Measurements from ENCODE around the gene GLP1R.
A peak's percentile ranks its signal among the peaks of the same experiment; 100 is the strongest.

Gene GLP1R

GRCh38 chr6:39114704-39115599 is 66.4 kb downstream of the GLP1R start, which contains the start of gene SAYSD1:
TSS of gene SAYSD1 (minus strand) at chr6:39115186. CDS start at chr6:39115089, 97 bp downstream.
- Histone ChIP-seq H3K9me3 (ENCODE audit: insufficient read depth, low read length) (no peaks in the 10 kb centered on the region), H3K79me2 (ENCODE audit: insufficient read depth, low read length) (no peaks in the 10 kb centered on the region), H3K4me3 (ENCODE audit: insufficient read depth, low read length, poor library complexity, severe bottlenecking) (peak within 1 kb of the TSS; percentile 58), H3K36me3 (ENCODE audit: low read length) (0 out of 2 replicates have a peak, but pooled peaks cover 2% of the 10 kb centered on the region), H3F3A (ENCODE audit: insufficient read depth) (no peaks in the 10 kb centered on the region), H3K9me2 (replicated peaks; ENCODE audit: insufficient read depth, low read length) (no peaks in the 10 kb centered on the region), H4K20me1 (ENCODE audit: low read depth, low read length) (no peaks in the 10 kb centered on the region), H3K27me3 (ENCODE audit: low read length) (no peaks in the 10 kb centered on the region; the same call in 1 of the 2 replicates), H3K9ac (ENCODE audit: low read length) (peak within 1 kb of the TSS; percentile 65), H3K4me2 (ENCODE audit: low read depth, low read length, poor library complexity, severe bottlenecking) (peak within 1 kb of the TSS; percentile 60), H3K27ac (ENCODE audit: low read depth, low read length) (peak within 1 kb of the TSS; percentile 77), H2AFZ (ENCODE audit: low read depth, low read length, severe bottlenecking) (peak within 1 kb of the TSS; percentile 97)
- TF ChIP-seq, protein P1, sequence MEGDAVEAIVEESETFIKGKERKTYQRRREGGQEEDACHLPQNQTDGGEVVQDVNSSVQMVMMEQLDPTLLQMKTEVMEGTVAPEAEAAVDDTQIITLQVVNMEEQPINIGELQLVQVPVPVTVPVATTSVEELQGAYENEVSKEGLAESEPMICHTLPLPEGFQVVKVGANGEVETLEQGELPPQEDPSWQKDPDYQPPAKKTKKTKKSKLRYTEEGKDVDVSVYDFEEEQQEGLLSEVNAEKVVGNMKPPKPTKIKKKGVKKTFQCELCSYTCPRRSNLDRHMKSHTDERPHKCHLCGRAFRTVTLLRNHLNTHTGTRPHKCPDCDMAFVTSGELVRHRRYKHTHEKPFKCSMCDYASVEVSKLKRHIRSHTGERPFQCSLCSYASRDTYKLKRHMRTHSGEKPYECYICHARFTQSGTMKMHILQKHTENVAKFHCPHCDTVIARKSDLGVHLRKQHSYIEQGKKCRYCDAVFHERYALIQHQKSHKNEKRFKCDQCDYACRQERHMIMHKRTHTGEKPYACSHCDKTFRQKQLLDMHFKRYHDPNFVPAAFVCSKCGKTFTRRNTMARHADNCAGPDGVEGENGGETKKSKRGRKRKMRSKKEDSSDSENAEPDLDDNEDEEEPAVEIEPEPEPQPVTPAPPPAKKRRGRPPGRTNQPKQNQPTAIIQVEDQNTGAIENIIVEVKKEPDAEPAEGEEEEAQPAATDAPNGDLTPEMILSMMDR (IDR thresholded peaks at IDR 0.05; ENCODE audit: insufficient read depth, low read length, poor library complexity, severe bottlenecking): no peak
- TF ChIP-seq EZH2phosphoT487 (conservative IDR thresholded peaks at IDR 0.05; ENCODE audit: low read length): no peak

DNA sequence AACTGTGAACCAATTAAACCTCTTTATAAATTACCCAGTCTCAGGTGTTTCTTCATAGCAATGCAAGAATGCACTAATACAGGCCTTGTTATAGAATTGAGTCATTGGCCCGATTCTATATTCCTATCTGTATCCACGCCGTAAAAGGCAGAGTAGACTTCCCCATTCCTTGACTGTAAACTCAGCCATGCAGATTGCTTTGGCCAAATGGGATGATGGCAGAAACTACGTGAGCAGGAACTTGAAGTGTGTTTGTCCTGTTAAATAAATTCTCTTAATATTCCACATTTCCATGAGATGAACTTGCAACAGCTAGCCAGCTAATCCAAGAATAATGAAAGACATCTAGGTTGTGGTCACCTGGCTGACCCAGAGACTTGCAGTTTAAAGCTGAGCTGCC is 70.3 kb downstream of the GLP1R start:
- Histone ChIP-seq H2AFZ (ENCODE audit: low read depth, low read length, severe bottlenecking) (no peak overlapping the region), H3K4me2 (ENCODE audit: low read depth, low read length, poor library complexity, severe bottlenecking) (no peak overlapping the region), H3F3A (ENCODE audit: insufficient read depth) (no peaks in the 10 kb centered on the region), H3K27ac (ENCODE audit: low read depth, low read length) (no peak overlapping the region), H3K9me2 (replicated peaks; ENCODE audit: insufficient read depth, low read length) (no peaks in the 10 kb centered on the region), H4K20me1 (ENCODE audit: low read depth, low read length) (no peaks in the 10 kb centered on the region), H3K4me3 (ENCODE audit: insufficient read depth, low read length, poor library complexity, severe bottlenecking) (no peak overlapping the region), H3K9ac (ENCODE audit: low read length) (no peak overlapping the region), H3K9me3 (ENCODE audit: insufficient read depth, low read length) (no peaks in the 10 kb centered on the region), H3K36me3 (ENCODE audit: low read length) (no peaks in the 10 kb centered on the region), H3K27me3 (ENCODE audit: low read length) (no peaks in the 10 kb centered on the region; the same call in 1 of the 2 replicates), H3K79me2 (ENCODE audit: insufficient read depth, low read length) (no peaks in the 10 kb centered on the region)
- TF ChIP-seq, protein P1 (IDR thresholded peaks at IDR 0.05; ENCODE audit: insufficient read depth, low read length, poor library complexity, severe bottlenecking): no peak
- TF ChIP-seq EZH2phosphoT487 (conservative IDR thresholded peaks at IDR 0.05; ENCODE audit: low read length): 0 out of 2 replicates have a peak, but pooled peaks have one; percentile 34

- no peaks in the 10 kb centered on the region for H3K36me3 ChIP-seq (ENCODE audit: low read length)
- no peaks in the 10 kb centered on the region for H4K20me1 ChIP-seq (ENCODE audit: low read depth, low read length)
- H3K4me2 ChIP-seq (ENCODE audit: low read depth, low read length, poor library complexity, severe bottlenecking): no peak overlapping the region
- no peak overlapping the region for H3K9ac ChIP-seq (ENCODE audit: low read length)
- no peak overlapping the region for H3K4me3 ChIP-seq (ENCODE audit: insufficient read depth, low read length, poor library complexity, severe bottlenecking)
- H3K9me2 ChIP-seq (replicated peaks; ENCODE audit: insufficient read depth, low read length): no peaks in the 10 kb centered on the region; the same call in 1 of the 2 replicates
- H3K27me3 ChIP-seq (ENCODE audit: low read length): no peaks in the 10 kb centered on the region; the same call in 1 of the 2 replicates
- H2AFZ ChIP-seq (ENCODE audit: low read depth, low read length, severe bottlenecking): no peak overlapping the region
- no peaks in the 10 kb centered on the region for H3K79me2 ChIP-seq (ENCODE audit: insufficient read depth, low read length)
- TF ChIP-seq, protein P1 (IDR thresholded peaks at IDR 0.05; ENCODE audit: insufficient read depth, low read length, poor library complexity, severe bottlenecking): no peak
- TF ChIP-seq EZH2phosphoT487 (conservative IDR thresholded peaks at IDR 0.05; ENCODE audit: low read length): no peak
- H3K27ac ChIP-seq (ENCODE audit: low read depth, low read length): no peak overlapping the region
- no peaks in the 10 kb centered on the region for H3F3A ChIP-seq (ENCODE audit: insufficient read depth)
- H3K9me3 ChIP-seq (ENCODE audit: insufficient read depth, low read length): no peaks in the 10 kb centered on the region
These were observed 75.5 kb downstream of the GLP1R start for GRCh38 chr6:39124114-39124513.
